GM18499 (cell line): ENCODE data around the gene HERC3.

Experiments used
- ATAC-seq: cut with Tn5 transposase; IDR thresholded peaks from one replicate; pipeline ENCODE4 v1.9.1; 2021; ENCODE audit warnings: moderate number of reproducible peaks; ENCODE audit not compliant: insufficient read depth, unreplicated experiment

HERC3 gene

GRCh38 chr4:88655226-88655625 is 62.9 kb downstream of the HERC3 start:
- ATAC-seq = no peak

- peak; percentile 87 for ATAC-seq
Measured at GRCh38 chr4:88659055-88659889, 67.0 kb downstream of the HERC3 start.

- no peak for ATAC-seq
Measured at GRCh38 chr4:88659890-88660208, 67.6 kb downstream of the HERC3 start.

- no peak for ATAC-seq
Measured at GRCh38 chr4:88660446-88661294, 68.4 kb downstream of the HERC3 start.

- no peak for ATAC-seq
Measured at GRCh38 chr4:88661739-88662138, 69.5 kb downstream of the HERC3 start.

- ATAC-seq = no peak
Measured at GRCh38 chr4:88672987-88673386, 80.7 kb downstream of the HERC3 start.

GRCh38 chr4:88673886-88674285 is 81.6 kb downstream of the HERC3 start:
- no peak for ATAC-seq

GRCh38 chr4:88674565-88674964 is 82.3 kb downstream of the HERC3 start:
- no peak for ATAC-seq

GRCh38 chr4:88674979-88675378 is 82.7 kb downstream of the HERC3 start:
- ATAC-seq = no peak

GRCh38 chr4:88675543-88675942 is 83.3 kb downstream of the HERC3 start:
- no peak for ATAC-seq

- ATAC-seq = no peak
Measured at GRCh38 chr4:88681209-88681608, 88.9 kb downstream of the HERC3 start.

- ATAC-seq = no peak
Measured at GRCh38 chr4:88690355-88690754, 98.1 kb downstream of the HERC3 start.

GRCh38 chr4:88693792-88694191 is 101.5 kb downstream of the HERC3 start:
- ATAC-seq = no peak

GRCh38 chr4:88696630-88697029 is 104.3 kb downstream of the HERC3 start:
- ATAC-seq = no peak

GRCh38 chr4:88697141-88697540 is 104.9 kb downstream of the HERC3 start:
- ATAC-seq = no peak

GRCh38 chr4:88697588-88698329 is 105.5 kb downstream of the HERC3 start, which contains the start of gene NAP1L5:
Gene NAP1L5, minus strand, starts transcription at chr4:88697829. Its CDS starts 75 bp downstream, at chr4:88697754.
- peak; percentile 72 for ATAC-seq

GRCh38 chr4:88698519-88698918 is 106.2 kb downstream of the HERC3 start:
- no peak for ATAC-seq

GRCh38 chr4:88702782-88703181 is 110.5 kb downstream of the HERC3 start:
- no peak for ATAC-seq

- ATAC-seq = no peak
Measured at GRCh38 chr4:88705223-88705622, 112.9 kb downstream of the HERC3 start.

- no peak for ATAC-seq
Measured at GRCh38 chr4:88705805-88706492, 113.7 kb downstream of the HERC3 start.
